Measurements from ENCODE around the gene CCDC88C.

DNA sequence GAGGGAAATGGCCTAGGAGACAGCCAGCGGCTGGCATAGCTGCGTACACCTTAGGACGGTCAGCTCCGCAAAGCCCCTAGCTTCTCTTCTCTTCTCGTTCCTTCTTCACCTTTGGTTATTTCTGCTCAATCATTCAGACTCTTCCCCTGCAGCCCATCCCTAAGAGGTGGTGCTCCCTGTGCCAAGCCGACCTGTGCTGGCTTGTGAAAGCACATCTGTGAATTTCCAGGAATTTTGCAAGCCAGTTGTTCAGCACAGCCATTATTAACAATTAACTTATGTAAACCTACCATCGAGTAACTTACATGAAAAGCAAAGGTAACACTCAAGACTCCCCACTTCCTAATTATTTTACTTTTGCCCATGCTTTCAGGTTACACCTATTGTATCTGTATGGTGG, 152.2 kb downstream of the CCDC88C start:
- TF ChIP-seq CTCF (conservative IDR thresholded peaks at IDR 0.05; ENCODE audit: low read depth, low read length), result no peak
- TF ChIP-seq EZH2 (IDR thresholded peaks at IDR 0.05; ENCODE audit: low read length, unreplicated experiment), result no peak

Measured in PC-3 (cell line).